ENCODE measurements around the gene HRH1.

DNA sequence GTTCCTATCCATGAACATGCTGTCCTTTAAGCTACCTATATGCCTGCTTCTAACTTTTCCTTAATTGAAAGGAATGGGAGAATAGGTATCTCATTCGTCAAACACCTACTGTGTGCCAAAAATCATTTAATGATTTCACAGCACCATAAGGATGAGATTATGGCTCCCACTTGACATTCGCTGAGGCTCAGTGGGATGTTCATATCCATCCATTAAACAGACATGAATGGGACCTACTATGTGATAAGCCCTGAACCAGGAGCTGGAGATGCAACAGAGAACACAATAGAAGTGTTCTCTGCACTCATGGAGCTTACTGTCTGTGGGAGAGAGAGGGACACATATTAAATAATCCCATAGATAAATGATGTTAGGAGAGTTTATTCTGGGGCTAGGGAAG is 49.7 kb downstream of the HRH1 start:
- TF ChIP-seq, protein P1, sequence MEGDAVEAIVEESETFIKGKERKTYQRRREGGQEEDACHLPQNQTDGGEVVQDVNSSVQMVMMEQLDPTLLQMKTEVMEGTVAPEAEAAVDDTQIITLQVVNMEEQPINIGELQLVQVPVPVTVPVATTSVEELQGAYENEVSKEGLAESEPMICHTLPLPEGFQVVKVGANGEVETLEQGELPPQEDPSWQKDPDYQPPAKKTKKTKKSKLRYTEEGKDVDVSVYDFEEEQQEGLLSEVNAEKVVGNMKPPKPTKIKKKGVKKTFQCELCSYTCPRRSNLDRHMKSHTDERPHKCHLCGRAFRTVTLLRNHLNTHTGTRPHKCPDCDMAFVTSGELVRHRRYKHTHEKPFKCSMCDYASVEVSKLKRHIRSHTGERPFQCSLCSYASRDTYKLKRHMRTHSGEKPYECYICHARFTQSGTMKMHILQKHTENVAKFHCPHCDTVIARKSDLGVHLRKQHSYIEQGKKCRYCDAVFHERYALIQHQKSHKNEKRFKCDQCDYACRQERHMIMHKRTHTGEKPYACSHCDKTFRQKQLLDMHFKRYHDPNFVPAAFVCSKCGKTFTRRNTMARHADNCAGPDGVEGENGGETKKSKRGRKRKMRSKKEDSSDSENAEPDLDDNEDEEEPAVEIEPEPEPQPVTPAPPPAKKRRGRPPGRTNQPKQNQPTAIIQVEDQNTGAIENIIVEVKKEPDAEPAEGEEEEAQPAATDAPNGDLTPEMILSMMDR (IDR thresholded peaks at IDR 0.05): no peak
- no peak for TF ChIP-seq POLR2AphosphoS5 (IDR thresholded peaks at IDR 0.05)
